Activated naive CD4-positive, alpha-beta T cell treated with anti-CD3 and anti-CD28 coated beads, Interleukin-2, amount 10 ng/mL, durations not matched to agents 7 days and 5 days (primary cell): Measurements from ENCODE around the gene WDR6.
A peak's percentile ranks its signal among the peaks of the same experiment; 100 is the strongest.

ENCODE experiments used
- CTCF ChIA-PET: fragments of 350-600 bp; sonication (Branson Sonifier 250); formaldehyde crosslinking; loops from one replicate; lab custom pipeline; 2021; ENCODE audit warnings: antibody characterized with exemption; lab: Charles Lee
- DNase-seq: peaks from one replicate; pipeline ENCODE4 v3.0.0-alpha.2; 2020
- H3K27ac Mint-ChIP-seq: one replicate; pipeline ENCODE4 v1.8.0; 2021; ENCODE audit warnings: mild to moderate bottlenecking, moderate library complexity, mixed read lengths
- H3K27me3 Mint-ChIP-seq: one replicate; pipeline ENCODE4 v1.8.0; 2021; ENCODE audit warnings: mild to moderate bottlenecking, mixed read lengths
- H3K36me3 Mint-ChIP-seq: one replicate; pipeline ENCODE4 v1.8.0; 2021; ENCODE audit warnings: mixed read lengths
- H3K4me1 Mint-ChIP-seq: one replicate; pipeline ENCODE4 v1.8.0; 2021; ENCODE audit warnings: mixed read lengths
- H3K4me3 Mint-ChIP-seq: one replicate; pipeline ENCODE4 v1.8.0; 2021; ENCODE audit warnings: mild to moderate bottlenecking, moderate library complexity, mixed read lengths
- H3K9me3 Mint-ChIP-seq: one replicate; pipeline ENCODE4 v1.8.0; 2021; ENCODE audit warnings: mixed read lengths

The WDR6 gene

GRCh38 chr3:49015072-49015471 is 7.9 kb downstream of the WDR6 start:
- no peaks in the 10 kb centered on the region for H3K9me3 Mint-ChIP-seq
- peaks cover 32% of the 10 kb centered on the region for H3K4me1 Mint-ChIP-seq
- no peak overlapping the region for H3K27ac Mint-ChIP-seq
- CTCF ChIA-PET, result interaction anchor here (5.0 to 9.0 kb wide), 2 partner anchors 8 to 27 kb away, joined by 41 to 62 read pairs; partner anchors contain the start of genes P4HTM and WDR6
- H3K4me3 Mint-ChIP-seq, result no peak overlapping the region
- no peak for DNase-seq
- peaks cover 24% of the 10 kb centered on the region for H3K36me3 Mint-ChIP-seq
- no peaks in the 10 kb centered on the region for H3K27me3 Mint-ChIP-seq

GRCh38 chr3:49015765-49016164 is 8.6 kb downstream of the WDR6 start:
- Mint-ChIP-seq H3K27ac (peak overlapping the region; percentile 12), H3K36me3 (peaks cover 24% of the 10 kb centered on the region)
- CTCF ChIA-PET, result interaction anchor here (9.0 kb wide), 1 partner anchor 9 kb away, joined by 62 read pairs; the partner anchor contains the start of gene WDR6

GRCh38 chr3:49016414-49017228 is 9.4 kb downstream of the WDR6 start:
- DNase-seq, result no peak
- no peak overlapping the region for H3K27ac Mint-ChIP-seq
- no peaks in the 10 kb centered on the region for H3K27me3 Mint-ChIP-seq
- CTCF ChIA-PET, result interaction anchor here (0.9 to 9.0 kb wide), 3 partner anchors 9 to 140 kb away, joined by 3 to 62 read pairs (median 6); partner anchors contain the start of gene WDR6
- peaks cover 24% of the 10 kb centered on the region for H3K36me3 Mint-ChIP-seq
- H3K4me3 Mint-ChIP-seq, result peak overlapping the region; percentile 26
- peaks cover 35% of the 10 kb centered on the region for H3K4me1 Mint-ChIP-seq
- no peaks in the 10 kb centered on the region for H3K9me3 Mint-ChIP-seq

More at GRCh38 chr3:49015765-49016164, 8.6 kb downstream of the WDR6 start:
- no peak for DNase-seq
- no peaks in the 10 kb centered on the region for H3K9me3 Mint-ChIP-seq
- H3K27me3 Mint-ChIP-seq, result no peaks in the 10 kb centered on the region
- peaks cover 35% of the 10 kb centered on the region for H3K4me1 Mint-ChIP-seq
- no peak overlapping the region for H3K4me3 Mint-ChIP-seq

GRCh38 chr3:49017229-49017970 is 10.2 kb downstream of the WDR6 start:
- CTCF ChIA-PET, result interaction anchor here (0.9 to 9.0 kb wide), 3 partner anchors 10 to 140 kb away, joined by 3 to 62 read pairs (median 6); partner anchors contain the start of gene WDR6
- no peak for DNase-seq
- H3K4me3 Mint-ChIP-seq, result peak overlapping the region; percentile 90
- peaks cover 20% of the 10 kb centered on the region for H3K36me3 Mint-ChIP-seq
- peak overlapping the region; percentile 68 for H3K27ac Mint-ChIP-seq
- H3K4me1 Mint-ChIP-seq, result peaks cover 37% of the 10 kb centered on the region
- H3K9me3 Mint-ChIP-seq, result no peaks in the 10 kb centered on the region
- no peaks in the 10 kb centered on the region for H3K27me3 Mint-ChIP-seq

- Mint-ChIP-seq H3K36me3 (peaks cover 25% of the 10 kb centered on the region), H3K27me3 (no peaks in the 10 kb centered on the region), H3K9me3 (no peaks in the 10 kb centered on the region), H3K4me1 (peaks cover 44% of the 10 kb centered on the region), H3K4me3 (peak within 1 kb of the TSS; percentile 90), H3K27ac (peak within 1 kb of the TSS; percentile 99)
- DNase-seq, result peak; percentile 78
- CTCF ChIA-PET, result interaction anchor here (0.9 to 9.0 kb wide), 3 partner anchors 11 to 139 kb away, joined by 3 to 62 read pairs (median 6); partner anchors contain the start of gene WDR6
These were observed 10.9 kb downstream of the WDR6 start, which contains the start of gene DALRD3 for GRCh38 chr3:49017971-49018706. TSS of gene DALRD3 (minus strand) at chr3:49018580. CDS start at chr3:49018564, 16 bp downstream.

GRCh38 chr3:49018707-49019006 is 11.5 kb downstream of the WDR6 start:
- DNase-seq, result no peak
- Mint-ChIP-seq H3K4me1 (peaks cover 48% of the 10 kb centered on the region), H3K27ac (peak overlapping the region; percentile 99), H3K9me3 (no peaks in the 10 kb centered on the region), H3K4me3 (peak overlapping the region; percentile 90), H3K36me3 (peaks cover 28% of the 10 kb centered on the region), H3K27me3 (no peaks in the 10 kb centered on the region)
- CTCF ChIA-PET, result interaction anchor here (1.9 to 9.0 kb wide), 2 partner anchors 11 to 31 kb away, joined by 6 to 62 read pairs; partner anchors contain the start of gene WDR6

- no peaks in the 10 kb centered on the region for H3K27me3 Mint-ChIP-seq
- no peak for DNase-seq
- H3K9me3 Mint-ChIP-seq, result no peaks in the 10 kb centered on the region
These were observed 12.7 kb downstream of the WDR6 start for GRCh38 chr3:49019941-49020329.

GRCh38 chr3:49020330-49021212 is 13.4 kb downstream of the WDR6 start:
- H3K27me3 Mint-ChIP-seq, result no peaks in the 10 kb centered on the region
- peak overlapping the region; percentile 99 for H3K27ac Mint-ChIP-seq
- peaks cover 35% of the 10 kb centered on the region for H3K36me3 Mint-ChIP-seq
- H3K9me3 Mint-ChIP-seq, result no peaks in the 10 kb centered on the region
- CTCF ChIA-PET, result interaction anchor here (1.0 to 9.0 kb wide), 4 partner anchors 9 to 32 kb away, joined by 3 to 62 read pairs (median 18); partner anchors contain the start of genes IMPDH2 and WDR6
- peak; percentile 59 for DNase-seq
- H3K4me3 Mint-ChIP-seq, result peak overlapping the region; percentile 90
- H3K4me1 Mint-ChIP-seq, result peaks cover 53% of the 10 kb centered on the region

More at GRCh38 chr3:49019941-49020329, 12.7 kb downstream of the WDR6 start:
- Mint-ChIP-seq H3K4me3 (peak overlapping the region; percentile 90), H3K27ac (peak overlapping the region; percentile 99), H3K36me3 (peaks cover 35% of the 10 kb centered on the region), H3K4me1 (peaks cover 52% of the 10 kb centered on the region)
- CTCF ChIA-PET, result interaction anchor here (1.0 to 9.0 kb wide), 3 partner anchors 10 to 32 kb away, joined by 3 to 62 read pairs (median 29); partner anchors contain the start of genes IMPDH2 and WDR6

GRCh38 chr3:49021213-49021812 is 14.1 kb downstream of the WDR6 start:
- peaks cover 55% of the 10 kb centered on the region for H3K4me1 Mint-ChIP-seq
- no peaks in the 10 kb centered on the region for H3K9me3 Mint-ChIP-seq
- H3K4me3 Mint-ChIP-seq, result peak overlapping the region; percentile 90
- DNase-seq, result peak; percentile 100
- peaks cover 39% of the 10 kb centered on the region for H3K36me3 Mint-ChIP-seq
- CTCF ChIA-PET, result interaction anchor here (1.3 to 9.0 kb wide), 5 partner anchors 8 to 99 kb away, joined by 3 to 62 read pairs (median 6); partner anchors contain the start of genes USP19 and WDR6
- H3K27ac Mint-ChIP-seq, result peak overlapping the region; percentile 99
- H3K27me3 Mint-ChIP-seq, result no peaks in the 10 kb centered on the region

- Mint-ChIP-seq H3K4me1 (peaks cover 60% of the 10 kb centered on the region), H3K27me3 (no peaks in the 10 kb centered on the region), H3K36me3 (peaks cover 47% of the 10 kb centered on the region), H3K27ac (peak within 1 kb of the TSS; percentile 99), H3K9me3 (no peaks in the 10 kb centered on the region), H3K4me3 (peak within 1 kb of the TSS; percentile 90)
- CTCF ChIA-PET, result interaction anchor here (1.3 to 9.0 kb wide), 5 partner anchors 9 to 98 kb away, joined by 3 to 62 read pairs (median 6); partner anchors contain the start of genes USP19 and WDR6
- DNase-seq, result peak; percentile 94
These were observed 14.9 kb downstream of the WDR6 start, which contains the start of gene NDUFAF3 for GRCh38 chr3:49021813-49022687. TSS of gene NDUFAF3 (plus strand) at chr3:49022121. CDS start at chr3:49022145, 24 bp downstream.

GRCh38 chr3:49022688-49023171 is 15.5 kb downstream of the WDR6 start:
- Mint-ChIP-seq H3K27ac (peak overlapping the region; percentile 99), H3K9me3 (no peaks in the 10 kb centered on the region), H3K4me1 (peaks cover 59% of the 10 kb centered on the region), H3K4me3 (peak overlapping the region; percentile 90), H3K36me3 (peaks cover 50% of the 10 kb centered on the region), H3K27me3 (no peaks in the 10 kb centered on the region)
- CTCF ChIA-PET, result interaction anchor here (1.3 to 9.0 kb wide), 4 partner anchors 8 to 98 kb away, joined by 3 to 62 read pairs (median 18); partner anchors contain the start of genes USP19 and WDR6
- DNase-seq, result no peak
